HG02623 (cell line): ENCODE results near the gene HLCS.
"Not testable (repeated sequence)": the region's sequence is repeated elsewhere in the genome, so short reads cannot be mapped to it uniquely, and the experiment has no call there.

ENCODE experiments used
- ATAC-seq: cut with Tn5 transposase; IDR thresholded peaks from one replicate; pipeline ENCODE4 v1.9.1; 2021; ENCODE audit warnings: moderate library complexity; ENCODE audit not compliant: unreplicated experiment

The HLCS gene

GRCh38 chr21:36959020-36959835 lies 7.2 kb downstream of the HLCS start:
- no peak for ATAC-seq

GRCh38 chr21:36955783-36956182 lies 10.7 kb downstream of the HLCS start:
- no peak for ATAC-seq

- ATAC-seq: not testable (repeated sequence)
Observed at GRCh38 chr21:36952331-36952730, 14.1 kb downstream of the HLCS start.

GRCh38 chr21:36949171-36950141 lies 17.0 kb downstream of the HLCS start:
- no peak for ATAC-seq

GRCh38 chr21:36948686-36949085 lies 17.8 kb downstream of the HLCS start:
- ATAC-seq: no peak

GRCh38 chr21:36946949-36947356 lies 19.5 kb downstream of the HLCS start:
- no peak for ATAC-seq

GRCh38 chr21:36945496-36946138 lies 20.9 kb downstream of the HLCS start:
- ATAC-seq: no peak

- no peak for ATAC-seq
Observed at GRCh38 chr21:36936361-36937135, 29.9 kb downstream of the HLCS start.

GRCh38 chr21:36934864-36935420 lies 31.5 kb downstream of the HLCS start:
- ATAC-seq: no peak

- no peak for ATAC-seq
Observed at GRCh38 chr21:36932161-36932816, 34.2 kb downstream of the HLCS start.

GRCh38 chr21:36929622-36930021 lies 36.8 kb downstream of the HLCS start:
- no peak for ATAC-seq

- ATAC-seq: no peak
Observed at GRCh38 chr21:36928960-36929359, 37.5 kb downstream of the HLCS start.

GRCh38 chr21:36927719-36928117 lies 38.8 kb downstream of the HLCS start:
- ATAC-seq: no peak

- ATAC-seq: no peak
Observed at GRCh38 chr21:36926989-36927718, 39.3 kb downstream of the HLCS start.

- ATAC-seq: no peak
Observed at GRCh38 chr21:36923270-36923669, 43.2 kb downstream of the HLCS start.

- ATAC-seq: no peak
Observed at GRCh38 chr21:36922861-36923260, 43.6 kb downstream of the HLCS start.

GRCh38 chr21:36918291-36918690 lies 48.2 kb downstream of the HLCS start:
- ATAC-seq: no peak

GRCh38 chr21:36917471-36918158 lies 48.9 kb downstream of the HLCS start:
- no peak for ATAC-seq
